Gastroesophageal sphincter (tissue), 3 donors: ENCODE results near the gene HAO1.
"Not testable (repeated sequence)": the region's sequence is repeated elsewhere in the genome, so short reads cannot be mapped to it uniquely, and the experiment has no call there.

ENCODE experiments used
- CTCF ChIP-seq, 4 experiments: fragments of 200-600 bp in 2 of 4; fragments of 450-650 bp in 2 of 4; sonication (generic) in 1 of 4; IDR thresholded peaks; one replicate each; pipeline ENCODE4 v1.5.1; 2017 to 2019; ENCODE audit warnings: antibody characterized with exemption in 4 of 4, mild to moderate bottlenecking in 2 of 4, moderate library complexity in 2 of 4
- EP300 ChIP-seq: sonication (generic); formaldehyde crosslinking; IDR thresholded peaks from one replicate; pipeline ENCODE4 v1.6.1; 2017; ENCODE audit warnings: antibody characterized with exemption, mild to moderate bottlenecking
- POLR2A ChIP-seq, 2 donors: fragments of 450-650 bp; IDR thresholded peaks; one replicate each; pipeline ENCODE4 v1.6.1; 2017; ENCODE audit warnings: antibody characterized with exemption in 2 of 2, mild to moderate bottlenecking in 2 of 2, moderate library complexity in 1 of 2
- POLR2AphosphoS5 ChIP-seq: sonication (generic); formaldehyde crosslinking; IDR thresholded peaks from one replicate; pipeline ENCODE4 v1.6.1; 2017; ENCODE audit warnings: antibody characterized with exemption

DNA sequence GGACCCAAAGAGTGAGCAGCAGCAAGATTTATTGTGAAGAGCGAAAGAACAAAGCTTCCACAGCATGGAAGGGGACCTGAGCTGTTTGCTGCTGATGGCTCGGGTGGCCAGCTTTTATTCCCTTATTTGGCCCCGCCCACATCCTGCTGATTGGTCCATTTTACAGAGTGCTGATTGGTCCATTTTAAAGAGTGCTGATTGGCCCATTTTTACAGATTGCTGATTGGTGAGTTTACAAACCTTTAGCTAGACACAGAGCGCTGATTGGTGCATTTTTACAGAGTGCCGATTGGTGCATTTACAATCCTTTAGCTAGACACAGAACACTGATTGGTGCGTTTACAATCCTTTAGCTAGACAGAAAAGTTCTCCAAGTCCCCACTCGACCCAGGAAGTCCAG is 105.8 kb downstream of the HAO1 start:
- TF ChIP-seq POLR2AphosphoS5; CTCF (IDR thresholded peaks at IDR 0.05); POLR2A (IDR thresholded peaks at IDR 0.05); EP300: not testable (repeated sequence)
